HG02642 (cell line): ENCODE data around the gene RBM6.
"Not testable (repeated sequence)": the region's sequence is repeated elsewhere in the genome, so short reads cannot be mapped to it uniquely, and the experiment has no call there.

Source experiments
- ATAC-seq: cut with Tn5 transposase; IDR thresholded peaks from one replicate; pipeline ENCODE4 v1.9.1; 2021; ENCODE audit warnings: mild to moderate bottlenecking; ENCODE audit not compliant: unreplicated experiment, poor library complexity

RBM6 gene

GRCh38 chr3:49911611-49912010, 28.3 kb upstream of the RBM6 start:
- ATAC-seq: no peak

GRCh38 chr3:49912881-49913281, 27.1 kb upstream of the RBM6 start:
- no peak for ATAC-seq

- no peak for ATAC-seq
Observed at GRCh38 chr3:49914906-49915305, 25.0 kb upstream of the RBM6 start.

- ATAC-seq: no peak
Observed at GRCh38 chr3:49916686-49917085, 23.3 kb upstream of the RBM6 start.

- not testable (repeated sequence) for ATAC-seq
Observed at GRCh38 chr3:49917806-49918590, 22.0 kb upstream of the RBM6 start.

GRCh38 chr3:49924683-49925082, 15.3 kb upstream of the RBM6 start:
- ATAC-seq: no peak

- ATAC-seq: no peak
Observed at GRCh38 chr3:49925485-49925884, 14.5 kb upstream of the RBM6 start.

- no peak for ATAC-seq
Observed at GRCh38 chr3:49926117-49926728, 13.7 kb upstream of the RBM6 start.

GRCh38 chr3:49927798-49928197, 12.2 kb upstream of the RBM6 start:
- ATAC-seq: no peak

- no peak for ATAC-seq
Observed at GRCh38 chr3:49928481-49929017, 11.4 kb upstream of the RBM6 start.

- peak; percentile 90 for ATAC-seq
Observed at GRCh38 chr3:49929291-49930167, 10.4 kb upstream of the RBM6 start, which contains the start of gene MON1A. TSS of gene MON1A (minus strand) at chr3:49929811. CDS start at chr3:49913346, 16,465 bp downstream.

- ATAC-seq: no peak
Observed at GRCh38 chr3:49930168-49930690, 9.7 kb upstream of the RBM6 start.

GRCh38 chr3:49930922-49931321, 9.0 kb upstream of the RBM6 start:
- ATAC-seq: no peak

GRCh38 chr3:49932281-49932680, 7.7 kb upstream of the RBM6 start:
- not testable (repeated sequence) for ATAC-seq

GRCh38 chr3:49937090-49937489, 2.9 kb upstream of the RBM6 start:
- no peak for ATAC-seq

- no peak for ATAC-seq
Observed at GRCh38 chr3:49940667-49941249, 808 bp downstream of the RBM6 start.

- ATAC-seq: no peak
Observed at GRCh38 chr3:49942651-49943050, 2.7 kb downstream of the RBM6 start.

- no peak for ATAC-seq
Observed at GRCh38 chr3:49952924-49953323, 13.0 kb downstream of the RBM6 start.

- no peak for ATAC-seq
Observed at GRCh38 chr3:49955636-49956035, 15.7 kb downstream of the RBM6 start.
